GM18873 (cell line): ENCODE data around the gene NUP153.

Experiments used
- ATAC-seq: cut with Tn5 transposase; IDR thresholded peaks from one replicate; pipeline ENCODE4 v1.9.1; 2021; ENCODE audit warnings: mild to moderate bottlenecking, moderate library complexity, moderate number of reproducible peaks; ENCODE audit not compliant: unreplicated experiment, low FRiP score

Gene NUP153

GRCh38 chr6:17672064-17672718 lies 34.5 kb downstream of the NUP153 start:
- no peak for ATAC-seq

- ATAC-seq = no peak
Measured at GRCh38 chr6:17666646-17667045, 40.1 kb downstream of the NUP153 start.

- no peak for ATAC-seq
Measured at GRCh38 chr6:17665132-17665531, 41.6 kb downstream of the NUP153 start.

- no peak for ATAC-seq
Measured at GRCh38 chr6:17663226-17663625, 43.5 kb downstream of the NUP153 start.

GRCh38 chr6:17662585-17662984 lies 44.1 kb downstream of the NUP153 start:
- ATAC-seq = no peak

- ATAC-seq = no peak
Measured at GRCh38 chr6:17656644-17657043, 50.1 kb downstream of the NUP153 start.

- no peak for ATAC-seq
Measured at GRCh38 chr6:17656092-17656491, 50.6 kb downstream of the NUP153 start.

GRCh38 chr6:17653198-17653882 lies 53.4 kb downstream of the NUP153 start:
- ATAC-seq = no peak

GRCh38 chr6:17650656-17651309 lies 55.9 kb downstream of the NUP153 start:
- no peak for ATAC-seq

- ATAC-seq = no peak
Measured at GRCh38 chr6:17648745-17649144, 58.0 kb downstream of the NUP153 start.

- no peak for ATAC-seq
Measured at GRCh38 chr6:17640477-17640917, 66.2 kb downstream of the NUP153 start.

GRCh38 chr6:17638212-17638715 lies 68.5 kb downstream of the NUP153 start:
- ATAC-seq = no peak

GRCh38 chr6:17635568-17635967 lies 71.2 kb downstream of the NUP153 start:
- ATAC-seq = no peak

- no peak for ATAC-seq
Measured at GRCh38 chr6:17633465-17634188, 73.1 kb downstream of the NUP153 start.

GRCh38 chr6:17632934-17633333 lies 73.8 kb downstream of the NUP153 start:
- no peak for ATAC-seq

- ATAC-seq = no peak
Measured at GRCh38 chr6:17630511-17631073, 76.1 kb downstream of the NUP153 start.

- ATAC-seq = no peak
Measured at GRCh38 chr6:17629824-17630510, 76.8 kb downstream of the NUP153 start.

GRCh38 chr6:17628873-17629272 lies 77.9 kb downstream of the NUP153 start:
- no peak for ATAC-seq

GRCh38 chr6:17624396-17624795 lies 82.3 kb downstream of the NUP153 start:
- no peak for ATAC-seq

GRCh38 chr6:17622144-17622543 lies 84.6 kb downstream of the NUP153 start:
- ATAC-seq = no peak
